GM21367 (cell line): ENCODE results near the gene ANP32A.

ENCODE experiments used
- ATAC-seq: cut with Tn5 transposase; IDR thresholded peaks from one replicate; pipeline ENCODE4 v1.9.1; 2021; ENCODE audit not compliant: unreplicated experiment

The ANP32A gene

GRCh38 chr15:68800875-68801274 lies 19.8 kb downstream of the ANP32A start:
- ATAC-seq: no peak

GRCh38 chr15:68798346-68799094 lies 22.2 kb downstream of the ANP32A start:
- ATAC-seq: no peak

- no peak for ATAC-seq
Measured at GRCh38 chr15:68797599-68798345, 22.9 kb downstream of the ANP32A start.

- no peak for ATAC-seq
Measured at GRCh38 chr15:68797191-68797590, 23.5 kb downstream of the ANP32A start.

- ATAC-seq: no peak
Measured at GRCh38 chr15:68796576-68796975, 24.1 kb downstream of the ANP32A start.

GRCh38 chr15:68795298-68795848 lies 25.3 kb downstream of the ANP32A start:
- ATAC-seq: peak; percentile 57

GRCh38 chr15:68794863-68795262 lies 25.8 kb downstream of the ANP32A start:
- no peak for ATAC-seq

- ATAC-seq: no peak
Measured at GRCh38 chr15:68794307-68794706, 26.4 kb downstream of the ANP32A start.

- ATAC-seq: no peak
Measured at GRCh38 chr15:68793776-68794175, 26.9 kb downstream of the ANP32A start.

- no peak for ATAC-seq
Measured at GRCh38 chr15:68792901-68793766, 27.6 kb downstream of the ANP32A start.

GRCh38 chr15:68791431-68792283 lies 29.0 kb downstream of the ANP32A start:
- ATAC-seq: peak; percentile 43

GRCh38 chr15:68790910-68791309 lies 29.8 kb downstream of the ANP32A start:
- no peak for ATAC-seq

- ATAC-seq: no peak
Measured at GRCh38 chr15:68790242-68790575, 30.5 kb downstream of the ANP32A start.

GRCh38 chr15:68789534-68790241 lies 31.0 kb downstream of the ANP32A start:
- ATAC-seq: no peak

- ATAC-seq: no peak
Measured at GRCh38 chr15:68789091-68789490, 31.6 kb downstream of the ANP32A start.

GRCh38 chr15:68788264-68788624 lies 32.5 kb downstream of the ANP32A start:
- no peak for ATAC-seq

- no peak for ATAC-seq
Measured at GRCh38 chr15:68787609-68788263, 33.0 kb downstream of the ANP32A start.

GRCh38 chr15:68786753-68787152 lies 33.9 kb downstream of the ANP32A start:
- ATAC-seq: no peak

- no peak for ATAC-seq
Measured at GRCh38 chr15:68785541-68785940, 35.2 kb downstream of the ANP32A start.
